Ectodermal cell (in vitro differentiated cells): ENCODE results near the gene MACROD1. TPM values are rescaled to one million over a fixed set of nuclear protein-coding genes. Genes with fewer than 3 reads are reported as not detected.

ENCODE experiments used
- H3K27ac ChIP-seq: 2 replicates; pipeline ENCODE4 v1.7.0; 2013; ENCODE audit warnings: mild to moderate bottlenecking, low read depth, low read length; ENCODE audit not compliant: insufficient read depth, poor library complexity, severe bottlenecking
- H3K27me3 ChIP-seq: 2 replicates; pipeline ENCODE4 v1.7.0; 2013; ENCODE audit warnings: mild to moderate bottlenecking, low read length; ENCODE audit not compliant: insufficient read depth, control insufficient read depth, poor library complexity, severe bottlenecking
- H3K36me3 ChIP-seq: one replicate; pipeline ENCODE4 v1.7.0; 2013; ENCODE audit warnings: low read length; ENCODE audit not compliant: control insufficient read depth, insufficient read depth
- H3K4me1 ChIP-seq: one replicate; pipeline ENCODE4 v1.7.0; 2013; ENCODE audit warnings: low read length; ENCODE audit not compliant: control insufficient read depth, insufficient read depth
- H3K4me3 ChIP-seq: 2 replicates; pipeline ENCODE4 v1.7.0; 2013; ENCODE audit warnings: low read depth, low read length, control low read depth; ENCODE audit not compliant: insufficient read depth
- H3K9me3 ChIP-seq: 2 replicates; pipeline ENCODE4 v1.7.0; 2013; ENCODE audit warnings: mild to moderate bottlenecking, low read length, moderate library complexity; ENCODE audit not compliant: control insufficient read depth
- WGBS, 2 experiments: methylation state at CpG; one replicate each; pipeline ENCODE4 v1.1.7; 2013; ENCODE audit warnings: missing lambda C conversion rate in 2 of 2; 5-methylcytosine and 5-hydroxymethylcytosine counted together
- polyA plus RNA-seq, 4 experiments: library from polyadenylated mRNA; stranded (reverse); fragments of 50-300 nt; gene quantifications; one replicate each; pipeline ENCODE4 v1.2.3, GENCODE V29; 2013

Gene MACROD1, protein sequence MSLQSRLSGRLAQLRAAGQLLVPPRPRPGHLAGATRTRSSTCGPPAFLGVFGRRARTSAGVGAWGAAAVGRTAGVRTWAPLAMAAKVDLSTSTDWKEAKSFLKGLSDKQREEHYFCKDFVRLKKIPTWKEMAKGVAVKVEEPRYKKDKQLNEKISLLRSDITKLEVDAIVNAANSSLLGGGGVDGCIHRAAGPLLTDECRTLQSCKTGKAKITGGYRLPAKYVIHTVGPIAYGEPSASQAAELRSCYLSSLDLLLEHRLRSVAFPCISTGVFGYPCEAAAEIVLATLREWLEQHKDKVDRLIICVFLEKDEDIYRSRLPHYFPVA
- 10.8 TPM for polyA plus RNA-seq (2013, experiment 1 of 4)
- polyA plus RNA-seq (2013, experiment 2 of 4): 15.4 TPM
- 20.7 TPM for polyA plus RNA-seq (2013, experiment 3 of 4)
- polyA plus RNA-seq (2013, experiment 4 of 4): 27.6 TPM

DNA sequence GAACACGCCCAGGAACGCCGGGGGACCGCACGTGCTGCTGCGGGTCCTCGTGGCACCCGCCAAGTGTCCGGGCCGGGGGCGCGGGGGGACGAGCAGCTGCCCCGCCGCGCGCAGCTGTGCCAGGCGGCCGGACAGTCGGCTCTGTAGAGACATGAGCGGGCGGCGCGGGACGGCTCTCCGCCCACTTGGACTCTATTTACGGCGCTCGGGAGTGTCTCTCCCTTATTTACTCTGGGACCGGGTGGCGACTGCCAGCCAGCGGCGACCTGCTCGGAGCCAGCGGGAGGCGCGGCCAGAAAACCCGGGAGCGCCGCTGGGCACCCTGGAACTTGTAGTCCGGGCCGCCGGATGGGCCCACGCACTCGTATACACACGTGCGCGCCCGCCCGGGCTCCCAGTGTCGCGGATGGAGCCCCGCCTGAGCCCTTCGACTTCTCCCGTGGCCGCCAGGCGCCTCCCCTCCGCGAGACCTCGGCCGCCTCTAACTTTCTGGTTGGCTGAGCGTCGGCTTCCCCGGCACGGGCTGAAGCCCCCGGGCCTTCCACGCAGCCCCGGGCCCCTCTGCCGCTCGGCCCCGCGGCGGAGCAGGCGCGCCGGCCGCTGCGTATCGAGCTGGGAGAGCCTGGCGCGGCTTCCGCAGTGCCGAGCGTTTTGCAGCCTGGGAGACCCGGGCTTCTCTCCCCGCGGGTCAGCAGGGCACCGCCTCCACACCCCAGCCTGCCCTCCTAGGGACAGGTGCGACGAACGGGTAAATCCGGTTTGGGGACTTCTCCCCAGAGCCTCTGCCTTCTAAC is at the start of gene MACROD1:
Gene MACROD1 (minus strand): TSS at position 272 of the 794 bp plus-strand sequence. CDS start 119 bp downstream, at position 153.
- Histone ChIP-seq H3K36me3 (no peaks in the 10 kb centered on the region), H3K4me3 (peak within 1 kb of the TSS; percentile 37), H3K4me1 (peaks cover 5% of the 10 kb centered on the region), H3K9me3 (no peaks in the 10 kb centered on the region), H3K27ac (no peak within 1 kb of the TSS), H3K27me3 (peaks cover 26% of the 10 kb centered on the region)
- 1% methylated on average over 92 of the region's 92 CpGs for WGBS, 2 experiments

DNA sequence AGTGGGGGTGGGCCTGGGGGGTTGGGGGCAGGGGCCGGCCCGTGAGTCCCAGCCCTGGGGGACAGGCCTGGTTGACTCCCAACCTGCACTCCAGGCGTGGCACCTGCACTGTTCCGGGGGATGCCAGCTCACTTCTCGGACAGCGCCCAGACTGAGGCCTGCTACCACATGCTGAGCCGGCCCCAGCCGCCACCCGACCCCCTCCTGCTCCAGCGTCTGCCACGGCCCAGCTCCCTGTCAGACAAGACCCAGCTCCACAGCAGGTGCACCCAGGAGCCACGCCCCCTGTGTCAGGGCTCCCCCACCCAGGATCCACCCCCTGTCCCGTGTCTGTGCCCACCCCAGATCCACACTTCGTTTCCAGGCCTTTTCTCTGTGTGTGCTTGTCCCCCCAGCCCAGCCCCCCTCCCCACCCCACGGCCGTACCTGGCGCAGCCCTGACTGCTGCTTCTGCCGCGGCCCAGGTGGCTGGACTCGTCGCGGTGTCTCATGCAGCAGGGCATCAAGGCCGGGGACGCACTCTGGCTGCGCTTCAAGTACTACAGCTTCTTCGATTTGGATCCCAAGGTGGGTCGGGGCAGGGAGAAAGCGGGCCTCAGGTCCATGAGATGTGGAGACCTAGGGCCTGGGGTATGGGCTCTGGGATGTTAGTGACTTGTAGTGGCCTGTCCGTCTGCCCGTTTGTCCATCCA is 45.4 kb upstream of the MACROD1 start:
- Histone ChIP-seq H3K27ac (no peak overlapping the region), H3K36me3 (no peaks in the 10 kb centered on the region), H3K9me3 (no peaks in the 10 kb centered on the region), H3K4me1 (no peaks in the 10 kb centered on the region), H3K27me3 (no peaks in the 10 kb centered on the region), H3K4me3 (no peak overlapping the region)
- WGBS, 2 experiments: 94 to 95% methylated on average over 30 of the region's 30 CpGs

DNA sequence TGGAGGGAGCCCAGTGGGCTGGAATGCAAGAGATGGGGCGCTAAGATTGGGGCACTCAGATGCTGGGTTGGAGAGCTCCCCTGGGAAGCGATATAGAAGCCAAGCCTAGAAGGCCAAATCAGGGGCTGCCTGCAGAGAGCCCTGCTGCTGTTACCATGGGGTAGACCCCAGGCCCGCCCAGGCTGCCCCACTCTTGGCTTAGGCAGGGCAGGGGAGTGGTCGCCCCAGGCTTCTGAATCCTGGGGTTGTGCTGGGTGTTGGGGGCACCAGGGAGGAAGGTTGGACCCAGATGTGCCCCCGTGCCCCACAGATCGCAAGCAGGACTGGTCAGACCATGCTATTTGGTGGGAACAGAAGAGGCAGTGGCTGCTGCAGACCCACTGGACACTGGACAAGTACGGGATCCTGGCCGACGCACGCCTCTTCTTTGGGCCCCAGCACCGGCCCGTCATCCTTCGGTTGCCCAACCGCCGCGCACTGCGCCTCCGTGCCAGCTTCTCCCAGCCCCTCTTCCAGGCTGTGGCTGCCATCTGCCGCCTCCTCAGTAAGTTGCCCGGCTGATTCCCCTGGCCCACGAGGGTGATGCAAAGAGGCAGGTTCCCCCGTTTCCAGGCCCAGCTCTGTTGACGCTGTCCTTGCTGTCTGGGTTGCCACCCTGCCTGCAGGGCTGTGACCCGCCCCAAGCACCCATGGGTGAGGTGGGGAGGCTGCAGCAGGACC is 44.5 kb upstream of the MACROD1 start:
- Histone ChIP-seq H3K27ac (no peak overlapping the region), H3K36me3 (peaks cover 1% of the 10 kb centered on the region)

DNA sequence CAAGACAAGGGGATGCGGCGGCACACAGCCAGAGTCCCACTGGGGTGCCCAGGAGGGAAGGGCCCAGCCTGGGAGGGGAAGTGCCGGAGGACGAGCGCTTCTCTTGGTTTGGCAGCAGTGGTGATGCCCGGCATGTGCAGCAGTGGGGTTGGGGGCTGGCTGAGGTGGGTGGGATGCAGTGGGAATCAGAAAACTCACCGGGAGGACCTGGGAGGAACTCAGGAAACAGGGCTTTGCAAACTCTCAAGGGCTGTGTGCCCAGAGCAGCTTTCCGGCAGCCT is 43.6 kb upstream of the MACROD1 start:
- WGBS, 2 experiments: 91 to 93% methylated on average over 8 of the region's 8 CpGs
- Histone ChIP-seq H3K27me3 (no peaks in the 10 kb centered on the region), H3K4me3 (no peak overlapping the region), H3K9me3 (no peaks in the 10 kb centered on the region), H3K36me3 (peaks cover 5% of the 10 kb centered on the region), H3K4me1 (no peaks in the 10 kb centered on the region), H3K27ac (no peak overlapping the region)

More for the DNA sequence above, 44.5 kb upstream of the MACROD1 start:
- no peak overlapping the region for H3K4me3 ChIP-seq
- no peaks in the 10 kb centered on the region for H3K27me3 ChIP-seq
- H3K4me1 ChIP-seq: no peaks in the 10 kb centered on the region
- no peaks in the 10 kb centered on the region for H3K9me3 ChIP-seq
- whole genome bisulfite sequencing, 2 experiments: 95 to 96% methylated on average over 24 of the region's 24 CpGs

DNA sequence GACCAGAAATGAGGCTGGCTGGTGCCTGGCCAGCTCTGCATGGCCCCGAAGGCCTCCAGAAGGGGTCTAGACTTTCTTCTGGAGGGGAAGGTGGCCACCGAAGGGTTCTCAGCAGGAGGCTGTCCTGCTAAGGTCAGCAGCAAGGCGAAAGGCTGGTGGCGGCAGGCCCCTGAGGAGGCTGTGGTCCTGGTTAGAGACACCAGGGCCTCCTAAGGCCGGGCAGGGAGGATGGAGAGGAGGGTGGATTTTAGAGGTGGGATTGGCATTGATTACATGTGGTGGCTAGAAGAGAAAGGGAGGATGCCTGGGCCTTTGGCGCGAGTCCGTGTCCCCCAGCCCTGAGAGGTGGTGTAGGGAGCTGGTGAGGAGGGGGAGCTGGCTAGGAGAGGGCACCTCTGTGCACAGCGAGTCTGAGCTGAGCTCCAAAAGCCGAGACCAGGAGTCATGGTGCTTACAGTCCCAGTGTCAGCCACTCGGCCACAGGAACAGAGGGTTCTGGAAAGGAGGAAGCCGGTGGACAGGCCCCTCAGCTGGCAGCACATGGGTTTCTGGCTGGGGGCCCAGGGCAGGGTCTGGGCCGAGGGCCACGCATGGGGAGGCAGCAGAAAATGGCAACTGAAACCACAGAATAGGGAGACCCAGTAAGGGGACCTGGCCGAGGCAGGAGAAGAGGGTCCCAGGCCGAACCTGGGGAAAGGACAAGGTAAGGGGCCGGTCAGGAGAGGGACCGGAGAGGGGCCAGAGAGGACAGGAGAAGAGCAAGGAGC is 43.1 kb upstream of the MACROD1 start:
- Histone ChIP-seq H3K27ac (no peak overlapping the region), H3K4me3 (no peak overlapping the region), H3K9me3 (no peaks in the 10 kb centered on the region), H3K27me3 (no peaks in the 10 kb centered on the region), H3K4me1 (no peaks in the 10 kb centered on the region), H3K36me3 (peaks cover 6% of the 10 kb centered on the region)
- WGBS, 2 experiments: 89 to 91% methylated on average over 18 of the region's 18 CpGs

DNA sequence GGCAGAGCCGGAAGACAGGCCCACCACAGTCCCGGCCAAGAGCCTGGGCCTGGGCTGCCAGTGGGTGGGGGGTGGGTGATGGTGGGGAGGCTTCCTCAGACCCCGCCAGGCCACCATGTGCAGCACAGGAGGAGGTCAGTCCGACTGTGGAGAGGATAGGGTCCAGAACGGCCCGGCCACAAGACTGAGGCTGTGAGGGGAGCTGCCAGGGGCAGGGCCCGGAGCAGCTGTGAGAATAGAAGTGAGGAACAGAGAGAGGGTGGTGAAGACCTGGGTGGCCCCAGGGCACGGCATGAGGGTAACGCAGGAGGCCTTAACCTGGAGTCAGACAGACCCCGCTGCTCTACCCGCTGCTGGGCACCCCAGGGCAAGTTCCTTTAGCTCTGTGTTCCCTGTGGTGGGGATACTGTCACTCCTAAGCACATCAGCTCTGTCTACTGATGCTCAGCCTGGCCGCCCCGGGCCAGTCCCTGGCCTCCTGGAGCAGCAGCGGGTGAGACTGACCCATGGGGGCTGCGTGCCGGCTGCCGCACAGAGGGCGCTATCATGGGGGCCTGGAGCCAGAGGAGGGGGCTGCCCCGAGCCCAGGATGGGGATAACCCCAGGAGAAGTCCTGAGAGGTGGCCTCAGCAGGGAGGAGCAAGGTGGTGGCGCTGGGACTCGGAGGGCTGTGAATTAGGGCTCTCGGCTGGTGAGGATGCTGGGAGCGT is 42.3 kb upstream of the MACROD1 start:
- H3K36me3 ChIP-seq: peaks cover 11% of the 10 kb centered on the region
- H3K9me3 ChIP-seq: no peaks in the 10 kb centered on the region
- H3K27me3 ChIP-seq: no peaks in the 10 kb centered on the region
- no peak overlapping the region for H3K4me3 ChIP-seq
- no peaks in the 10 kb centered on the region for H3K4me1 ChIP-seq
- no peak overlapping the region for H3K27ac ChIP-seq
- WGBS, 2 experiments: 93 to 95% methylated on average over 23 of the region's 23 CpGs

DNA sequence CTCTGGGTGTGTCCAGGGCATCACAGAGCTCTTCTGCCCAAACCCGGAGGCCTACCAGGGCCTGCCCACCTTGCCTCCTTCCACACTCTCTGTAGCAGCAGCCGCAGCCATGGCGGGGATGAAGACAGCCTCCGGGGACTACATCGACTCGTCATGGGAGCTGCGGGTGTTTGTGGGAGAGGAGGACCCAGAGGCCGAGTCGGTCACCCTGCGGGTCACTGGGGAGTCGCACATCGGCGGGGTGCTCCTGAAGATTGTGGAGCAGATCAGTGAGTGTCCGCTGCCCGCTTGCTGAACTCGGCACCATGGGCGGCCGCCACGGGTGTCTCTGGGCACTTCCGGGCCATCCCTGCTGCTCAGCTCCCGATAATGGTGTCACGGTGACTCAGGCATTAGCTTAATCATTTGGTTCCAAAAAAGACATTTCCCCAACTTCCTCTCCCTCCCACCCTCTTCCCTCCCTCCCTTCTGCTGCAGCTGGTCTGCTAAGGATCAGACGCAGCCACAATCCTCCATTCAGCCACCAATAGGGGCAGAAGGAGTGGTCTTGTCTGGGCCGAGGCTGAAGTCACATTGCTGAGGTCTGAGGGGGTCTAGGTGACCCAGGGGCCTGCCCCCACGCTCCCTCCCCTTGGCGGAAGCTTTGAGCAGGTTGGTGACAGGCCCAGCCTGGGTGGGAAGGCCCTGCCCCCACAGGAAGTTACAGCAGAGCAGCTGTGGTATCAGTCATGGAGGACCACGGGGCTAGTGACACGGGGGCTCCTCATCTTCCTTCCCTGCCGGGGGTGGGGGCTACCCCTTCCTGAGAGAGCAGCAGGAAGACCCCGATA is 41.6 kb upstream of the MACROD1 start:
- H3K9me3 ChIP-seq: no peaks in the 10 kb centered on the region
- H3K4me1 ChIP-seq: no peaks in the 10 kb centered on the region
- peaks cover 15% of the 10 kb centered on the region for H3K36me3 ChIP-seq
- no peaks in the 10 kb centered on the region for H3K27me3 ChIP-seq
- WGBS, 2 experiments: 90 to 92% methylated on average over 30 of the region's 30 CpGs
- H3K27ac ChIP-seq: peak overlapping the region; percentile 8
- H3K4me3 ChIP-seq: no peak overlapping the region

DNA sequence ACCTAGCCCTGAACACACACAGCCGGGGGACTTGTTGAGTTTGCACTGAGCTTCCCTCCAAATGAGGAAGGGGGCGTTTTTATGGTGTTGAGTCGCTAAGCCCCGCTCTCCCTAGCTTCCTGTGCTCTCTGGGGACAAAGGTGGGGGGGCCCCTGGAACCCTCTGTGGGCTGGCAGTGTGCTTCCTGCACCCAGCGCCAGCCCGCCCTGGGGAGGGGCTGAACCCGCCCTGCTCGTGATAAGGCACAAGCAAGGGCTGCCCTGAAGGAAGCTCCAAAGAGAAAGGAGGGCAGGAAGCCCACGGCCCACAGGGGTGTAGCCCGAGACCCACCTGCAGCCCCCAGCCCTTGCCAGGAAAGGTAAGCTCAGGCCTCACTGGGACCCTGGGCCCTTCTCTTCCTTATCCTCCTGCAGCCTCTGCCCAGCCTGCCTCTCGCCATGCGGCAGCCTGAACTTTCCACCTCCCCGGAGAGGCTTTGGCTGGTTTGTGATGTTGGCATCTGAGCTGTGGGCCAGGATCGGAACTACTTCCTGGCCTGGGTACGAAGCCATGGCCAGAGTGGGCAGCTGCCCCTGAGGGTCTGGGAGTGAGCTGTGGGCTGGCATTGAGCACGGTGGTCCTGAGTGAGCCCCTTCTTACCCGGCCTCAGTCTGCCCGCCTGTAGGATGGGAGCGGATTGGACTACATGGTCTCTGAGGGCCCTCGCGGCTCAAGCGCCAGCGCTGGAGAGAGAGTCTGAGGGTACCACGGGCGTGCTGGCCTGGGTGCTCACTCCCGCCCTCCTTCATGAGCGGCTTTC is 40.7 kb upstream of the MACROD1 start, which contains the start of gene FERMT3:
Gene FERMT3 (plus strand): TSS at position 265 of the 799 bp plus-strand sequence. CDS start 644 bp downstream, outside the sequence.
- Histone ChIP-seq H3K27ac (peak within 1 kb of the TSS; percentile 8), H3K36me3 (peaks cover 23% of the 10 kb centered on the region), H3K9me3 (no peaks in the 10 kb centered on the region), H3K27me3 (no peaks in the 10 kb centered on the region), H3K4me1 (no peaks in the 10 kb centered on the region), H3K4me3 (no peak within 1 kb of the TSS)
- 94 to 95% methylated on average over 27 of the region's 27 CpGs for WGBS, 2 experiments
